Sigmoid colon (tissue), 7 donors: Measurements from ENCODE around the gene KRT3. TPM values are rescaled to one million over a fixed set of nuclear protein-coding genes. Genes with fewer than 3 reads are reported as not detected.

ENCODE experiments used
- DNase-seq: peaks from one replicate; pipeline ENCODE4 v3.0.0-alpha.2; 2019
- H3K27ac ChIP-seq, 4 donors: fragments of 200-600 bp; sonication (generic); one replicate each; pipeline ENCODE4 v1.5.1; 2016 to 2019; ENCODE audit warnings: mild to moderate bottlenecking in 1 of 4
- H3K27me3 ChIP-seq, 3 donors: fragments of 200-600 bp; sonication (generic); one replicate each; pipeline ENCODE4 v1.5.1; 2019; ENCODE audit warnings: mild to moderate bottlenecking in 1 of 3
- H3K36me3 ChIP-seq, 4 donors: fragments of 200-600 bp; sonication (generic); one replicate each; pipeline ENCODE4 v1.5.1; 2016 to 2019
- H3K4me1 ChIP-seq, 4 donors: fragments of 200-600 bp; sonication (generic); one replicate each; pipeline ENCODE4 v1.5.1; 2017 to 2019
- H3K4me3 ChIP-seq, 4 donors: fragments of 200-600 bp; sonication (generic); one replicate each; pipeline ENCODE4 v1.5.1; 2017 to 2019; ENCODE audit warnings: mild to moderate bottlenecking in 2 of 4, moderate library complexity in 1 of 4
- H3K9me3 ChIP-seq, 4 donors: fragments of 200-600 bp in 3 of 4; sonication (generic) in 3 of 4; one replicate each; pipeline versions ENCODE4 v1.5.1 to v1.6.1; 2013 to 2019
- CTCF ChIP-seq, 4 experiments: fragments of 450-650 bp in 3 of 4; fragments of 200-600 bp in 1 of 4; IDR thresholded peaks; one replicate each; pipeline ENCODE4 v1.5.1; 2016 to 2019; ENCODE audit warnings: antibody characterized with exemption in 4 of 4, mild to moderate bottlenecking in 3 of 4, moderate library complexity in 2 of 4
- EP300 ChIP-seq, 4 donors: sonication (generic); formaldehyde crosslinking; IDR thresholded peaks; one replicate each; pipeline ENCODE4 v1.6.1; 2017; ENCODE audit warnings: antibody characterized with exemption in 4 of 4
- POLR2A ChIP-seq, 2 donors: fragments of 450-650 bp; IDR thresholded peaks; one replicate each; pipeline ENCODE4 v1.6.1; 2016; ENCODE audit warnings: antibody characterized with exemption in 2 of 2, mild to moderate bottlenecking in 2 of 2, moderate library complexity in 2 of 2
- POLR2AphosphoS5 ChIP-seq, 4 donors: sonication (generic); formaldehyde crosslinking; IDR thresholded peaks; one replicate each; pipeline ENCODE4 v1.6.1; 2017; ENCODE audit warnings: antibody characterized with exemption in 4 of 4
- intact Hi-C: fragments of 100-400 bp; cut with DNase I; formaldehyde crosslinking; loops from one replicate; pipeline ENCODE4 v1.15.1; 2023
- polyA plus RNA-seq, 3 donors: library from polyadenylated mRNA; stranded (reverse); fragments of 200-250 nt; gene quantifications; one replicate each; pipeline ENCODE4 v1.2.3, GENCODE V29; 2013
- small RNA-seq, 3 donors: library from RNA; depleted of rRNA; stranded (forward); fragments of <200 nt; gene quantifications; one replicate each; pipeline ENCODE3, GENCODE V24; 2016
- total RNA-seq, 4 donors: library from RNA; depleted of rRNA; stranded (reverse); fragments of >200 nt; gene quantifications; one replicate each; pipeline ENCODE4 v1.1.0, GENCODE V29; 2016
- donor health status: healthy with polysubstance abuse.
- donor health status: Bipolar disorder and iron deficiency.
- donor health status: healthy.

Gene KRT3
- total and polyA plus RNA-seq, 7 donors = not detected

- Histone ChIP-seq H3K27ac (no peak overlapping the region), H3K4me1 (no peaks in the 10 kb centered on the region), H3K9me3 (no peaks in the 10 kb centered on the region), H3K4me3 (no peak overlapping the region), H3K36me3 (no peaks in the 10 kb centered on the region), H3K27me3 (peaks cover 0 to 17% (median 8%) of the 10 kb centered on the region in 3 donors)
- DNase-seq = no peak
- intact Hi-C loops = no loop called here
- TF ChIP-seq EP300 (IDR thresholded peaks at IDR 0.05) = no peak
- TF ChIP-seq POLR2A (IDR thresholded peaks at IDR 0.05) = no peak
- no peak for TF ChIP-seq POLR2AphosphoS5 (IDR thresholded peaks at IDR 0.05)
- TF ChIP-seq CTCF (IDR thresholded peaks at IDR 0.05) = no peak
Measured at GRCh38 chr12:52739963-52740362, 56.0 kb downstream of the KRT3 start.

Small RNA genes lying within 50 kb of the gene (small RNA-seq; reads per million reads assigned to genes)
- 0 reads per million in 3 donors for gene AC107016.2

Other genes starting within 250 kb of the KRT3 start
- gene KRT71, start 243.0 kb downstream of the KRT3 start, total RNA-seq = not detected
- not detected for gene KRT71, start 243.0 kb downstream of the KRT3 start, polyA plus RNA-seq
- not detected for gene KRT74, start 222.3 kb downstream of the KRT3 start, total RNA-seq
- not detected for gene KRT74, start 222.3 kb downstream of the KRT3 start, polyA plus RNA-seq
- gene KRT72, start 194.7 kb downstream of the KRT3 start, total RNA-seq = not detected
- gene KRT72, start 194.7 kb downstream of the KRT3 start, polyA plus RNA-seq = under 1 TPM in 1 of 3 donors, not detected in 2; 0.79 TPM
- gene KRT73, start 177.6 kb downstream of the KRT3 start, total RNA-seq = not detected
- gene KRT73, start 177.6 kb downstream of the KRT3 start, polyA plus RNA-seq = under 1 TPM in 1 of 3 donors, not detected in 2; 0.73 TPM
- not detected for gene KRT2, start 143.9 kb downstream of the KRT3 start, total RNA-seq
- under 1 TPM in 1 of 3 donors, not detected in 2; 0.38 TPM for gene KRT2, start 143.9 kb downstream of the KRT3 start, polyA plus RNA-seq
- not detected for gene KRT1, start 115.7 kb downstream of the KRT3 start, total RNA-seq
- gene KRT1, start 115.7 kb downstream of the KRT3 start, polyA plus RNA-seq = not detected
- not detected for gene KRT77, start 92.6 kb downstream of the KRT3 start, total RNA-seq
- under 1 TPM in 1 of 3 donors, not detected in 2; 0.01 TPM for gene KRT77, start 92.6 kb downstream of the KRT3 start, polyA plus RNA-seq
- not detected for gene KRT76, start 18.8 kb downstream of the KRT3 start, total RNA-seq
- not detected for gene KRT76, start 18.8 kb downstream of the KRT3 start, polyA plus RNA-seq
- gene KRT4, start 18.0 kb upstream of the KRT3 start, total RNA-seq = not detected
- 10 to 100 TPM in 1 of 3 donors, under 1 TPM in 1, not detected in 1; 0.86 to 18.6 TPM for gene KRT4, start 18.0 kb upstream of the KRT3 start, polyA plus RNA-seq
- gene KRT79, start 38.2 kb upstream of the KRT3 start, total RNA-seq = not detected
- gene KRT79, start 38.2 kb upstream of the KRT3 start, polyA plus RNA-seq = under 1 TPM in 1 of 3 donors, not detected in 2; 0.16 TPM
- gene KRT78, start 52.9 kb upstream of the KRT3 start, total RNA-seq = not detected
- 1 to 10 TPM in 1 of 3 donors, under 1 TPM in 1, not detected in 1; 0.20 to 5.4 TPM for gene KRT78, start 52.9 kb upstream of the KRT3 start, polyA plus RNA-seq
- 10 to 100 TPM; 20.6 to 63.1 (median 35.5) TPM for gene KRT8, start 109.0 kb upstream of the KRT3 start, total RNA-seq
- gene KRT8, start 109.0 kb upstream of the KRT3 start, polyA plus RNA-seq = 1,000 to 10,000 TPM; 3,181 to 3,526 (median 3,402) TPM
- gene KRT18, start 153.0 kb upstream of the KRT3 start, total RNA-seq = 1 to 10 TPM; 1.5 to 3.9 (median 2.5) TPM
- 100 to 1,000 TPM; 596 to 847 (median 800) TPM for gene KRT18, start 153.0 kb upstream of the KRT3 start, polyA plus RNA-seq
- gene EIF4B, start 210.3 kb upstream of the KRT3 start, total RNA-seq = 100 to 1,000 TPM; 475 to 575 (median 524) TPM
- gene EIF4B, start 210.3 kb upstream of the KRT3 start, polyA plus RNA-seq = 100 to 1,000 TPM; 136 to 233 (median 218) TPM